ENCODE results near the gene SLC25A53.

SLC25A53 gene

GRCh38 chrX:104156630-104157529, at the start of gene SLC25A53:
Gene SLC25A53, minus strand, starts transcription at chrX:104157009. Its CDS starts 51,752 bp downstream, at chrX:104105257.
- in situ Hi-C loops (cut with MboI; ENCODE audit: low sequenced_read_pairs) = no loop called here

DNA sequence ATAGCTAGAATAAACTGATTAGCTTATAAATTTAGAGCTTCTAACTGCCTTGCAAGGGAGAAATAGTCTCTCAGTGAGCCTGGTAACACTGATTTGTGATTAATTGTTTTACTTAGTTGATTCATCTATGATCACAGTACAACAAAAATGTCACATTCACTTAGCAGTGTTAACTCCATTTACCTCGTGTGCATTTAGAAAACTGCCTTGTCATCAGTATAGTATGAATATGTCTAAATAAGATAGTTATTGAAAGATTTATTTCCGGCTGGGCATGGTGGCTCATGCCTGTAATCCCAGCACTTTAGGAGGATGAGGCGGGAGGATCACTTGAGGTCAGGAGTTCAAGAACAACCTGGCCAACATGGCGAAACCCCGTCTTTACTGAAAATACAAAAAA, 48.7 kb upstream of the SLC25A53 start:
- in situ Hi-C loops (cut with MboI; ENCODE audit: low sequenced_read_pairs) = no loop called here

DNA sequence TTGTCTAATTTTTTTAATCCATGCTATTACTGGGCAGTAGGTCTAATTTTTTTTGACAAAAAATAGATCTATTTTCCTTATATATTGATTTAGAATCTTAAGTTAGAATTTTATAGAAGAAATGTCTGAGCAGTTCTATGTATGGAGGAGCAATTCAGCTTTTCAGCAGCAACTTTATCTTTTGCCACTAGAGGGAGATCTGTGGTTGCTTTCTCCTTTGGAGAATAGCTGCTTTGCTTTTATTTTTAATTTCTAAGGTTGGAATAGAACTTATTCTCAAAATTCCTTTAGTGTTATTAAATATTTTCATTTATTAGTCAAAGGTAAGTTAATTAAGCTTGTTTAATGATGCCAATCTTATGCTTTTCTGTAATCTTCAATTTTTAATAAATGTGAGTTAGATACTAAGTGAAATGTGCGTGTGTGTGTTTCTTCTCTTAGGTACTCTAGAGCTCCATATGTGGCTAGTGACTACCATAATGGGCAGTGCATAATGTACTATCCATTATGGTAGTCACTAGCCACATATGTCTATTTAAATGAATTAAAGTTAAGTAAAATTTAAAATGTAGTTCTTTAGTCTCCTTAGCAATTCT, 38.8 kb upstream of the SLC25A53 start:
- in situ Hi-C loops (cut with MboI; ENCODE audit: low sequenced_read_pairs) = no loop called here

GRCh38 chrX:104195013-104195412, 38.2 kb upstream of the SLC25A53 start:
- in situ Hi-C loops (cut with MboI; ENCODE audit: low sequenced_read_pairs) = no loop called here

GRCh38 chrX:104193485-104193884, 36.7 kb upstream of the SLC25A53 start:
- in situ Hi-C loops (cut with MboI; ENCODE audit: low sequenced_read_pairs) = no loop called here

DNA sequence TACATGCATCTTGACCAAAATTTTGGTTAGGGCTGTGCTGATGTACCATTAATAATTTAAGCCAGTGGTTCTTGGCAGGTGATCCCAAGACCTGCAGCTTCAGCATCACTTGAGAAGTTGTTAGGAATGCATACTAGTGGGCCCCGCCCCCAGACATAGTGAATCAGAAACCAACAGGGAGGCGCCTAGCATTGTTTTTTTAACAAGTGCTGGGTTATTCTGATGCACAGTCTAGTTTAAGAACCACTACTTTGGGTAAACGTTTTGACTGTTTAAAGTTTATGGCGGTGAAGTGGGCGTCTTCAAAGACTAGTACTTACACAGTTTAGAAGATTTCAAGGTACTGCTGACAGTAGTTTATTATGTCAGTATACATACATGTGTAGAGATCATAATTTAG, 33.0 kb upstream of the SLC25A53 start:
- in situ Hi-C loops (cut with MboI; ENCODE audit: low sequenced_read_pairs) = no loop called here

DNA sequence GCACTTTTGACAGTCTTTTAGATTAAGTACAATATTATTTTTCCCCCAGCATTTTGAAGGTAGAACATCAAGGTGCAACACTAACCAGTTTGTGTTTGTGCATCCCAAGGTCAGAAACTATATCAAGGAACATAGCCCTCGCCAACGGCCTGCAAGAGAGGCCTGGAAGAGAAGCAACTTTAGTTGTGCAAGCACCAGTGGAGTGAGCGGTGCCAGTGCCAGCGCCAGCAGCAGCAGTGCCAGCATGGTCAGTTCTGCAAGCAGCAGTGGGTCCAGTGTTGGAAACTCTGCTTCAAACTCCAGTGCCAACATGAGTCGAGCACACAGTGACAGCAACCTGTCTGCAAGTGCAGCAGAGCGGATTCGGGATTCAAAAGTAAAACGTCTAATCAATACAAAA, 31.1 kb upstream of the SLC25A53 start:
- in situ Hi-C loops (cut with MboI; ENCODE audit: low sequenced_read_pairs) = no loop called here

- in situ Hi-C loops (cut with MboI; ENCODE audit: low sequenced_read_pairs) = no loop called here
Observed at GRCh38 chrX:104183685-104184084, 26.9 kb upstream of the SLC25A53 start.

GRCh38 chrX:104173841-104174240, 17.0 kb upstream of the SLC25A53 start:
- in situ Hi-C loops (cut with MboI; ENCODE audit: low sequenced_read_pairs) = no loop called here

- in situ Hi-C loops (cut with MboI; ENCODE audit: low sequenced_read_pairs) = no loop called here
Observed at GRCh38 chrX:104172788-104173187, 16.0 kb upstream of the SLC25A53 start.

- in situ Hi-C loops (cut with MboI; ENCODE audit: low sequenced_read_pairs) = no loop called here
Observed at GRCh38 chrX:104172121-104172520, 15.3 kb upstream of the SLC25A53 start.

- in situ Hi-C loops (cut with MboI; ENCODE audit: low sequenced_read_pairs) = no loop called here
Observed at GRCh38 chrX:104168127-104168526, 11.3 kb upstream of the SLC25A53 start.

- in situ Hi-C loops (cut with MboI; ENCODE audit: low sequenced_read_pairs) = no loop called here
Observed at GRCh38 chrX:104166735-104167436, 10.1 kb upstream of the SLC25A53 start.

GRCh38 chrX:104165894-104166734, 9.3 kb upstream of the SLC25A53 start, which contains the start of gene FAM199X:
Gene FAM199X, plus strand, starts transcription at chrX:104166453. Its CDS starts 333 bp downstream, at chrX:104166786.
- in situ Hi-C loops (cut with MboI; ENCODE audit: low sequenced_read_pairs) = no loop called here

GRCh38 chrX:104151037-104151436, 5.8 kb downstream of the SLC25A53 start:
- in situ Hi-C loops (cut with MboI; ENCODE audit: low sequenced_read_pairs) = no loop called here

- in situ Hi-C loops (cut with MboI; ENCODE audit: low sequenced_read_pairs) = no loop called here
Observed at GRCh38 chrX:104141087-104141760, 15.6 kb downstream of the SLC25A53 start.

GRCh38 chrX:104137496-104137895, 19.3 kb downstream of the SLC25A53 start:
- in situ Hi-C loops (cut with MboI; ENCODE audit: low sequenced_read_pairs) = no loop called here

GRCh38 chrX:104136241-104137019, 20.4 kb downstream of the SLC25A53 start:
- in situ Hi-C loops (cut with MboI; ENCODE audit: low sequenced_read_pairs) = no loop called here

- in situ Hi-C loops (cut with MboI; ENCODE audit: low sequenced_read_pairs) = no loop called here
Observed at GRCh38 chrX:104135677-104136076, 21.1 kb downstream of the SLC25A53 start.

Measured in HL-60/S4 treated with retinoic acid at 250 ng/mL for 4 days and 3 days (cell line).